HEK293 (cell line): ENCODE measurements around the gene GBA3.

Experiments used
- CTCF ChIA-PET: fragments of 350-600 bp; formaldehyde crosslinking; extraction: SDS; loops from one replicate; lab custom pipeline; 2021; ENCODE audit warnings: antibody characterized with exemption; lab: Yijun Ruan, JAX
- POLR2A ChIA-PET: fragments of 300-600 bp; formaldehyde crosslinking; extraction: SDS; loops from one replicate; lab custom pipeline; 2020; ENCODE audit warnings: antibody characterized with exemption, inconsistent platforms; lab: Yijun Ruan, JAX
- H3K27ac ChIP-seq: fragments of 200-500 bp; sonication (Bioruptor generic); 2 replicates; pipeline ENCODE4 v1.5.1; 2014; ENCODE audit warnings: low read depth, low read length, control low read depth, inconsistent platforms; ENCODE audit errors: extremely low read depth
- H3K36me3 ChIP-seq, 2 experiments: fragments of 200-500 bp in 1 of 2; sonication (Bioruptor generic) in 1 of 2; 1 replicate in 1 of 2; 2 replicates in 1 of 2; pipeline ENCODE4 v1.5.1; 2014 to 2017; ENCODE audit warnings: inconsistent platforms in 2 of 2, low read length in 2 of 2; ENCODE audit not compliant: control insufficient read depth in 2 of 2, insufficient read depth in 1 of 2
- H3K4me1 ChIP-seq: fragments of 200-500 bp; sonication (Bioruptor generic); 2 replicates; pipeline ENCODE4 v1.5.1; 2014; ENCODE audit warnings: mild to moderate bottlenecking, low read length, inconsistent platforms; ENCODE audit not compliant: control insufficient read depth, insufficient read depth
- H3K4me3 ChIP-seq: 2 replicates; pipeline ENCODE4 v1.5.1; 2011; ENCODE audit warnings: low read depth, mild to moderate bottlenecking, control low read depth, low read length, moderate library complexity
- H3K9me3 ChIP-seq: fragments of 200-500 bp; sonication (Bioruptor generic); 2 replicates; pipeline ENCODE4 v1.5.1; 2014; ENCODE audit warnings: low read depth, low read length, inconsistent platforms; ENCODE audit not compliant: control insufficient read depth, insufficient read depth
- KLF1 ChIP-seq: fragments of 450-650 bp; formaldehyde crosslinking; IDR thresholded peaks from 2 replicates; pipeline ENCODE4 v1.5.1; 2016; ENCODE audit warnings: missing biosample characterization, missing genetic modification characterization
- RBAK ChIP-seq: fragments of 450-650 bp; formaldehyde crosslinking; IDR thresholded peaks from 2 replicates; pipeline ENCODE4 v1.5.1; 2016; ENCODE audit warnings: missing biosample characterization, missing genetic modification characterization
- SP3 ChIP-seq: fragments of 450-650 bp; formaldehyde crosslinking; IDR thresholded peaks from 2 replicates; pipeline ENCODE4 v1.5.1; 2016; ENCODE audit warnings: missing biosample characterization, missing genetic modification characterization
- SP7 ChIP-seq: fragments of 450-650 bp; formaldehyde crosslinking; IDR thresholded peaks from 2 replicates; pipeline ENCODE4 v1.5.1; 2016; ENCODE audit warnings: missing biosample characterization, missing genetic modification characterization
- TRIM28 ChIP-seq: IDR thresholded peaks from 2 replicates; pipeline ENCODE4 v1.6.1; 2011; ENCODE audit warnings: low read length, control low read depth, borderline replicate concordance
- ZNF19 ChIP-seq: fragments of 450-650 bp; formaldehyde crosslinking; IDR thresholded peaks from 2 replicates; pipeline ENCODE4; 2016; ENCODE audit warnings: missing biosample characterization, missing genetic modification characterization, low read depth
- ZNF223 ChIP-seq: fragments of 450-650 bp; formaldehyde crosslinking; IDR thresholded peaks from 2 replicates; pipeline ENCODE4 v1.5.1; 2016; ENCODE audit warnings: missing biosample characterization, missing genetic modification characterization
- ZNF354C ChIP-seq: fragments of 450-650 bp; formaldehyde crosslinking; IDR thresholded peaks from 2 replicates; pipeline ENCODE4 v1.5.1; 2016; ENCODE audit warnings: missing biosample characterization, missing genetic modification characterization, low read depth, borderline replicate concordance
- ZNF366 ChIP-seq: fragments of 450-650 bp; formaldehyde crosslinking; conservative IDR thresholded peaks from 2 replicates; pipeline ENCODE4 v1.5.1; 2016; ENCODE audit warnings: missing biosample characterization, missing genetic modification characterization
- ZNF404 ChIP-seq: fragments of 450-650 bp; formaldehyde crosslinking; IDR thresholded peaks from 2 replicates; pipeline ENCODE4 v1.5.1; 2017; ENCODE audit warnings: missing biosample characterization, missing genetic modification characterization
- ZNF585B ChIP-seq: fragments of 450-650 bp; formaldehyde crosslinking; IDR thresholded peaks from 2 replicates; pipeline ENCODE4 v1.5.1; 2016; ENCODE audit warnings: missing biosample characterization, missing genetic modification characterization
- ZNF658 ChIP-seq: fragments of 450-650 bp; formaldehyde crosslinking; IDR thresholded peaks from 2 replicates; pipeline ENCODE4; 2016; ENCODE audit warnings: missing biosample characterization, missing genetic modification characterization
- ZNF701 ChIP-seq: fragments of 450-650 bp; formaldehyde crosslinking; IDR thresholded peaks from 2 replicates; pipeline ENCODE4 v1.5.1; 2016; ENCODE audit warnings: missing biosample characterization, missing genetic modification characterization
- TF ChIP-seq, protein P1 (sequence below): fragments of 450-650 bp; formaldehyde crosslinking; IDR thresholded peaks from 2 replicates; pipeline ENCODE4 v1.5.1; 2017; ENCODE audit warnings: missing biosample characterization, missing genetic modification characterization
- TF ChIP-seq, protein P2 (sequence below): fragments of 450-650 bp; formaldehyde crosslinking; IDR thresholded peaks from 2 replicates; pipeline ENCODE4 v1.5.1; 2017; ENCODE audit warnings: missing biosample characterization, missing genetic modification characterization
- TF ChIP-seq, protein P3 (sequence below): fragments of 450-650 bp; formaldehyde crosslinking; IDR thresholded peaks from 2 replicates; pipeline ENCODE4 v1.5.1; 2016; ENCODE audit warnings: missing biosample characterization, missing genetic modification characterization
- TF ChIP-seq, protein P4 (sequence below): fragments of 450-650 bp; formaldehyde crosslinking; IDR thresholded peaks from 2 replicates; pipeline ENCODE4 v1.5.1; 2016; ENCODE audit warnings: missing biosample characterization, missing genetic modification characterization
- TF ChIP-seq, protein P5 (sequence below): fragments of 450-650 bp; formaldehyde crosslinking; IDR thresholded peaks from 2 replicates; pipeline ENCODE4; 2016; ENCODE audit warnings: missing biosample characterization, missing genetic modification characterization

The GBA3 gene

DNA sequence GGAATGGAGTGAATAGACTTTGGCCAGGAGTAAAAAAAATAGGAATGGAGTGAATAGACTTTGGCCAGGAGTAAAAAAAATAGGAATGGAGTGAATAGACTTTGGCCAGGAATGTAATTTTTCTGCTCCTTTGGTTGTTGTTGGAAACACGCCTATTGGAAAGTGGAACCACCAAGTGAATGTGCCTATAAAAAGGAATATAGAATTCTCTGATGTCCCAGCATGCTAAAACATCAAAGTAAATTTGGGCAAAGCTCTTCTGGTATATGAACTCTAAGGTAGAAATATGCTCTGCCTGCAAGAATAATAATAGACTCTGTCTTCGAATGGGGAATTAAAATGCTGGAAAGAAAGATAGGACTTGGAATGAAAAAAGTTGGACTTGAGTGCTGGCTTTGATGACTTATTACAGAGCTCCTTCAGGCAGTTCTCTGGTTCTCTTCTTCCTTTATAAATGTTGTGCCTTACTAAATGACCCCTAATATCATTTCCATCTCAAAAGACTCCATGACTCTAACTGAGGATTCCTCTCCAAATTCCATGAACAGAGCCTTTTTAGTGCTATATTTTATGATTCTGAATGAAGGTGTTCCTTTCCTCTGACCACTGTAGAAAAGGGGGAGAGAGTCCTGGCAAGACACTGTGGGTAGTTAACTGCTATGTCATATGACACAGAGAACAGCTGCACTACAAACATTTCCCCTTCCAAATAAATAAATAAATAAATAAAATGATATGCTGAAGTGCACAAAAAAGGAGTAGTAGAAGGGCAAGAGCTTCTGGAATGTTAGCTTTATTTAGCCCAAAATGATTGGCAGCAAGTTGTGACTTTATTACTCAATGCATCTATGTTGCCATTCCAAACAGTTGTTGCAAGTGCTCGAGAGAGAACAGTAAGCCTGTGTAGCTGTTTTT is 13.5 kb upstream of the GBA3 start (continued):
- TF ChIP-seq, protein P1, sequence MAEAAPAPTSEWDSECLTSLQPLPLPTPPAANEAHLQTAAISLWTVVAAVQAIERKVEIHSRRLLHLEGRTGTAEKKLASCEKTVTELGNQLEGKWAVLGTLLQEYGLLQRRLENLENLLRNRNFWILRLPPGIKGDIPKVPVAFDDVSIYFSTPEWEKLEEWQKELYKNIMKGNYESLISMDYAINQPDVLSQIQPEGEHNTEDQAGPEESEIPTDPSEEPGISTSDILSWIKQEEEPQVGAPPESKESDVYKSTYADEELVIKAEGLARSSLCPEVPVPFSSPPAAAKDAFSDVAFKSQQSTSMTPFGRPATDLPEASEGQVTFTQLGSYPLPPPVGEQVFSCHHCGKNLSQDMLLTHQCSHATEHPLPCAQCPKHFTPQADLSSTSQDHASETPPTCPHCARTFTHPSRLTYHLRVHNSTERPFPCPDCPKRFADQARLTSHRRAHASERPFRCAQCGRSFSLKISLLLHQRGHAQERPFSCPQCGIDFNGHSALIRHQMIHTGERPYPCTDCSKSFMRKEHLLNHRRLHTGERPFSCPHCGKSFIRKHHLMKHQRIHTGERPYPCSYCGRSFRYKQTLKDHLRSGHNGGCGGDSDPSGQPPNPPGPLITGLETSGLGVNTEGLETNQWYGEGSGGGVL (tag by site-specific recombination), result no peak
- TF ChIP-seq ZNF658 (tag by site-specific recombination) (no peak), KLF1 (tag by site-specific recombination) (no peak)
- TF ChIP-seq, all 188 proteins: peak for 0

DNA sequence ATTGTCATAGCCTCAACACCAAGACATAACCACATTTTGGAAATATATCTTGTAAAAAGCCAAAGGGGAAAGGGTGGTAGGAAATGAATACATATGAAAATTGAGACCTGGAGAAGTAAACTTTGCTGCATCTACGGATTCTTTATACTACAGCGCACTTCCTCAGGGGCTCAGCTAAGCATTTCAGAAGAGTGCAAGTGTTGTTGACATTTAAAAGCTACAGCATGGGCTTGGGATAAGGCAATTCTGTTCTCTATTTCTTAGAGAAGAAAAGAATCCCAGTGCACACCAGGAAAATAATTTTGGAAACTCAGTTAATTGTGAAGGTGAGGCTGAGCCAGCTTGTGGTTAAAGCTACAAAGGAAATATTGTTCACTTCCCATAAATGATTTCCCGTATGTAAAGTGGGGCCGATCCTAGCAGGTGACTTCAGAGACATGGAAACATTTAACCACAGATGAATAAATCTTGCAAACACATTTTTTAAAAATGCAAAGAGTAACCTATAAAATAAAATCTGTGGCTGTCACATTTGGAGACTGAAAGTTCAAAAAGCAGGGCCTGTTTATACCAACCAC is 12.6 kb upstream of the GBA3 start:
- Histone ChIP-seq H3K27ac (no peak overlapping the region), H3K4me1 (no peaks in the 10 kb centered on the region), H3K36me3 (no peaks in the 10 kb centered on the region), H3K4me3 (no peak overlapping the region), H3K9me3 (no peaks in the 10 kb centered on the region)
- POLR2A ChIA-PET, result no interaction called here
- CTCF ChIA-PET, result interaction anchor here (1.0 kb wide), 1 partner anchor 73 kb away, joined by 3 read pairs; no protein-coding TSS in a partner anchor
- TF ChIP-seq, protein P2, sequence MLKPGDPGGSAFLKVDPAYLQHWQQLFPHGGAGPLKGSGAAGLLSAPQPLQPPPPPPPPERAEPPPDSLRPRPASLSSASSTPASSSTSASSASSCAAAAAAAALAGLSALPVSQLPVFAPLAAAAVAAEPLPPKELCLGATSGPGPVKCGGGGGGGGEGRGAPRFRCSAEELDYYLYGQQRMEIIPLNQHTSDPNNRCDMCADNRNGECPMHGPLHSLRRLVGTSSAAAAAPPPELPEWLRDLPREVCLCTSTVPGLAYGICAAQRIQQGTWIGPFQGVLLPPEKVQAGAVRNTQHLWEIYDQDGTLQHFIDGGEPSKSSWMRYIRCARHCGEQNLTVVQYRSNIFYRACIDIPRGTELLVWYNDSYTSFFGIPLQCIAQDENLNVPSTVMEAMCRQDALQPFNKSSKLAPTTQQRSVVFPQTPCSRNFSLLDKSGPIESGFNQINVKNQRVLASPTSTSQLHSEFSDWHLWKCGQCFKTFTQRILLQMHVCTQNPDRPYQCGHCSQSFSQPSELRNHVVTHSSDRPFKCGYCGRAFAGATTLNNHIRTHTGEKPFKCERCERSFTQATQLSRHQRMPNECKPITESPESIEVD (tag by site-specific recombination), result no peak
- no peak for TF ChIP-seq ZNF366
- TF ChIP-seq ZNF404, result no peak
- TF ChIP-seq ZNF354C (tag by site-specific recombination), result no peak
- TF ChIP-seq ZNF701, result no peak
- TF ChIP-seq ZNF658 (tag by site-specific recombination), result no peak
- no peak for TF ChIP-seq ZNF223 (tag by site-specific recombination)

DNA sequence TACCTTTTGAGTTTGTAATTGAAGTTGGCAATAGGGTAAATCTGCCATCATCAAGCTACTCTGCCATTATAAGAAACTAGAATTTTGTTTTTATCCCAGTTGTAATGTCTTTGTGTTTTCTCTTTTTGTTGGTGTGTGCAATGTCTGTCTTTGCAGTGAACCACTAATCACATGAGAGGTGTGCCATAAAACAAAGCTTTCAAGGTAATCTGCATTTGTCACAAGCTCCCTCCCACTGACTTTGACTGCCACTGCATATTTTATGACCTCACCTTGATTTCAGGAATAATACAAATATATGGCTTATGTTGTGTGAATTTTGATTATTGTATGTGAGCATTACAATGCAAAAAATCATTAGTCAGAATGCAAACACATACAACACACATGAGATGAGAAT is 9.0 kb upstream of the GBA3 start:
- CTCF ChIA-PET, result no interaction called here
- TF ChIP-seq ZNF585B (tag by site-specific recombination) (no peak), ZNF19 (no peak)
- no peak overlapping the region for H3K4me3 ChIP-seq

DNA sequence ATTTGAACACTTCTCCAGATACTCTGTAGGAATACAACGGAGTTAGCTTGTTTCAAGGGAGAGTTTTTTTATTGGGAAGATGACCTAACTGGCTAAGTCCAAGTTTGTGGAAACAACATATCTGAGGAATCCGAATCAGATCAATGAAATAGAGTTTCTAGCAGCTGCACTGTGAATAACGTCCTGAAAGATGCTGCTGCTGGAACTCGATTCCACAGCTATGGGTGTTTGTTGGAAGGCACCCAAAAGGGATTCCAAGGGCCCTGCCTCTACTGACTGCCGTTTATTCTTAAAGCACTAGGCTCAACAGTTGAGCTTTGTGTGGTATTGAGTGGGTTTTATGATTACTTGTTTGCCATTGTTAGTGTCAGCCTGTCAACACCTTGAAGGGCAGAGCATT is 6.6 kb upstream of the GBA3 start:
- no peak for TF ChIP-seq SP7
- TF ChIP-seq, protein P3, sequence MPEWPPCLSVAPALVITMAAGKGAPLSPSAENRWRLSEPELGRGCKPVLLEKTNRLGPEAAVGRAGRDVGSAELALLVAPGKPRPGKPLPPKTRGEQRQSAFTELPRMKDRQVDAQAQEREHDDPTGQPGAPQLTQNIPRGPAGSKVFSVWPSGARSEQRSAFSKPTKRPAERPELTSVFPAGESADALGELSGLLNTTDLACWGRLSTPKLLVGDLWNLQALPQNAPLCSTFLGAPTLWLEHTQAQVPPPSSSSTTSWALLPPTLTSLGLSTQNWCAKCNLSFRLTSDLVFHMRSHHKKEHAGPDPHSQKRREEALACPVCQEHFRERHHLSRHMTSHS (tag by site-specific recombination), result no peak
- TF ChIP-seq SP3, result no peak
- no peak for TF ChIP-seq TRIM28
- no peak for TF ChIP-seq ZNF701
- no peak for TF ChIP-seq RBAK (tag by site-specific recombination)
- no peak for TF ChIP-seq ZNF19
- TF ChIP-seq, protein P4, sequence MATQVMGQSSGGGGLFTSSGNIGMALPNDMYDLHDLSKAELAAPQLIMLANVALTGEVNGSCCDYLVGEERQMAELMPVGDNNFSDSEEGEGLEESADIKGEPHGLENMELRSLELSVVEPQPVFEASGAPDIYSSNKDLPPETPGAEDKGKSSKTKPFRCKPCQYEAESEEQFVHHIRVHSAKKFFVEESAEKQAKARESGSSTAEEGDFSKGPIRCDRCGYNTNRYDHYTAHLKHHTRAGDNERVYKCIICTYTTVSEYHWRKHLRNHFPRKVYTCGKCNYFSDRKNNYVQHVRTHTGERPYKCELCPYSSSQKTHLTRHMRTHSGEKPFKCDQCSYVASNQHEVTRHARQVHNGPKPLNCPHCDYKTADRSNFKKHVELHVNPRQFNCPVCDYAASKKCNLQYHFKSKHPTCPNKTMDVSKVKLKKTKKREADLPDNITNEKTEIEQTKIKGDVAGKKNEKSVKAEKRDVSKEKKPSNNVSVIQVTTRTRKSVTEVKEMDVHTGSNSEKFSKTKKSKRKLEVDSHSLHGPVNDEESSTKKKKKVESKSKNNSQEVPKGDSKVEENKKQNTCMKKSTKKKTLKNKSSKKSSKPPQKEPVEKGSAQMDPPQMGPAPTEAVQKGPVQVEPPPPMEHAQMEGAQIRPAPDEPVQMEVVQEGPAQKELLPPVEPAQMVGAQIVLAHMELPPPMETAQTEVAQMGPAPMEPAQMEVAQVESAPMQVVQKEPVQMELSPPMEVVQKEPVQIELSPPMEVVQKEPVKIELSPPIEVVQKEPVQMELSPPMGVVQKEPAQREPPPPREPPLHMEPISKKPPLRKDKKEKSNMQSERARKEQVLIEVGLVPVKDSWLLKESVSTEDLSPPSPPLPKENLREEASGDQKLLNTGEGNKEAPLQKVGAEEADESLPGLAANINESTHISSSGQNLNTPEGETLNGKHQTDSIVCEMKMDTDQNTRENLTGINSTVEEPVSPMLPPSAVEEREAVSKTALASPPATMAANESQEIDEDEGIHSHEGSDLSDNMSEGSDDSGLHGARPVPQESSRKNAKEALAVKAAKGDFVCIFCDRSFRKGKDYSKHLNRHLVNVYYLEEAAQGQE (tag by site-specific recombination), result no peak
- TF ChIP-seq, protein P5, sequence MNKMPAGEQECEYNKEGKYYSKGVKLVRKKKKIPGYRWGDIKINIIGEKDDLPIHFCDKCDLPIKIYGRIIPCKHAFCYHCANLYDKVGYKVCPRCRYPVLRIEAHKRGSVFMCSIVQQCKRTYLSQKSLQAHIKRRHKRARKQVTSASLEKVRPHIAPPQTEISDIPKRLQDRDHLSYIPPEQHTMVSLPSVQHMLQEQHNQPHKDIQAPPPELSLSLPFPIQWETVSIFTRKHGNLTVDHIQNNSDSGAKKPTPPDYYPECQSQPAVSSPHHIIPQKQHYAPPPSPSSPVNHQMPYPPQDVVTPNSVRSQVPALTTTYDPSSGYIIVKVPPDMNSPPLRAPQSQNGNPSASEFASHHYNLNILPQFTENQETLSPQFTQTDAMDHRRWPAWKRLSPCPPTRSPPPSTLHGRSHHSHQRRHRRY (tag by site-specific recombination), result no peak
- TF ChIP-seq, all 188 proteins: peak for 0
- H3K27ac ChIP-seq, result no peak overlapping the region
- no peaks in the 10 kb centered on the region for H3K36me3 ChIP-seq
- ChIA-PET CTCF (interaction anchor here (0.6 kb wide), 1 partner anchor 297 kb away, joined by 4 read pairs; no protein-coding TSS in a partner anchor), POLR2A (no interaction called here)
- H3K4me3 ChIP-seq, result no peak overlapping the region
- H3K4me1 ChIP-seq, result no peaks in the 10 kb centered on the region
- no peaks in the 10 kb centered on the region for H3K9me3 ChIP-seq

More for the DNA sequence above, 9.0 kb upstream of the GBA3 start:
- no peaks in the 10 kb centered on the region for H3K4me1 ChIP-seq
- H3K36me3 ChIP-seq, result no peaks in the 10 kb centered on the region
- H3K27ac ChIP-seq, result no peak overlapping the region
- H3K9me3 ChIP-seq, result no peaks in the 10 kb centered on the region
- POLR2A ChIA-PET, result no interaction called here
